Stimulated activated naive CD4-positive, alpha-beta T cell treated with Interleukin-2 at 50 U/mL for 16 hours (primary cell): ENCODE data around the gene YIPF1.
A peak's percentile ranks its signal among the peaks of the same experiment; 100 is the strongest.

ENCODE experiments used
- DNase-seq: peaks from one replicate; lab custom pipeline; 2025; lab: John Stamatoyannopoulos, UW

Gene YIPF1

DNA sequence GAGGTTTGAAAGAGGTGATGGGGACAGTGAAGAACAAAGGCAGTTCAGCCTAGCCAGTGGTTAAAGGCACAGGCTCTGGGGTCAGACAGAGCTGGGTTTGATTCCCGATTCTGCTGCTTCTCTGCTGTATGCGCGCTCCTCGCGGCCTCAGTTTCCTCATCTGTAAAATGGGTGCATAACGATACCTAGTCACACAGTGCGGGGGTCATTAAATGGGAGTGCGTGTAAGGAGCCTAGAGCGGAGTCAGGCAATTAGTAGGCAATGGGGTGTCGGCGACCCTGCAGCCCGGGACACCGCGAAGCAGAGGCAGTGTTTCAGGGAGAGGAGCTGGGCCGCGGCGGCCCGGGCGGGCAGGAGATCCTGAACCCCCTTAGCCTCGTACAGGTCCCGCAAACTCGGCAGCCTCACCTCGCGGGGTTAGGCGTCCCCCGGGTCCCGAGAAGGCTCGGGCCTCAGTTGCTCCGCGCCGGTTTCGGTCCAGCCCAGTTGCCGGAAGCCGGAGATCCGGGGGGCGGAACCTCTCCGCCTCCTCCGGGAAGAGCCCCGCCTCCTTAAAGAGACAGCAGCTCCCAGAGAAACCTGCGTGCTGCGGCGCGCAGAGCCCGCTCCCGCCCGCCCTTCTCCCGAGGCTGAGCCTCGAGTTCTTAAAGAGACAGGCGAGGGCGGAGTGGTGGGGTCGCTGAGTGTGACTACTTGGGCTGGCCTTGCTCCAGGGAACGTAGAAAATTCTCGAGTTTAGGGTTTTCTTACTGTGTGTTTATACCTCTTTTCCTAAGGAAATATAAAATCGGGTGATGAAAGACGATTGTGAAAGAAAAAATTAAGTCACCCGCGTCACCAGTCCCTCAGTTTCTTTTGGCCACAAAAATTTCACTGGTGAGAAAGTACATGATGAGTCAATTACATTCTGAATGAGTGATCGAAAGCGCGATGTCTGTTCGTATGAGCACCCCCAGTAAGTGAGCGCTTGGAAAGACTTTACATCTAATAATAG lies at the start of gene YIPF1:
TSS of gene YIPF1 (minus strand) at position 494 of the 995 bp plus-strand sequence. CDS start 860 bp downstream, outside the sequence.
- peak; percentile 83 for DNase-seq

- DNase-seq, result no peak
Observed at GRCh38 chr1:53938136-53938830, 48.7 kb upstream of the YIPF1 start.

DNA sequence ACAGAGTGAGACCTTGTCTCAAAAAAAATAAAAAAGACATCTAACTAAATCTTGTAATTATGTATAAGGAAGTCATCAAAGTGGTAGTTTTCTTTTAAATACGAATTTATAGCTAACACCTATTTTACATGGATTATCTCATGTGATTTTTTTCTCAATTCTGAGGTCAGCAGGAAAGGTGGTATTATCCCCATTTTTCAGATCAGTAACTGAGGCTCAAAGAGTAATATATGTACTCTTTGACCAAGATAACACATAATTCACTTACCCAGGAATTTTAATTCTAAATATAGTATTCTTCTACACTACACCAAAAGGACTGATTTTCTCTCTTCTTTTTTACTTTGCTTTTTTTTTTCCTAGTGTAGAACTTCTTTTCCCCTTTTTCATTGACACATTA lies 46.8 kb upstream of the YIPF1 start:
- DNase-seq, result no peak

DNA sequence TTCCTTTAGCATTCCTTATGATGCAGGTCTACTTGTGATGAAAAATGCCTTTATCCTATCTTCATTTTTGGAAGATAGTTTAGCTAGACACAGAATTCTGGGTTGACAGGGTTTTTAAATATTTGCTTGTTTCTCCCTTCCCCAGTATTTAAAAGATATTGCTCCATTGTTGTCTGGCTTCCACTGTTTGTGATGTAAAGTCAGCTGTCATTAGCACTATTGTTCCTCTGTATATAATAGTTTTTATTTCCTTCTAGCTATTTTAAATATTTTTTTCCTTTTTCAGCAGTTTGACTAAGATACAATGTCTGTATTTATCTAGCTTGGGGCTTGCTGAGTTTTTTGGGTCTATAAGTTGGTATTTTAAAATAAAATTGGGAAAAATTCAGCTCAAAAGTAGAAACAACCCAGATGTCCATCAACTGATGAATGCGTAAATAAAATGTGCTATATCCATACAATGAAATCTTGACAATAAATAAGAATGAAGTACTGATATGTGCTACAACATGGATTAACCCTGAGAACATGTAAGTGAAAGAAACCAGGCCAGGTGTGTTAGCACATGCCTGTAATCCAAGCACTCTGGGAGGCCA lies 44.7 kb upstream of the YIPF1 start:
- no peak for DNase-seq

GRCh38 chr1:53931523-53931922 lies 41.9 kb upstream of the YIPF1 start:
- no peak for DNase-seq

- no peak for DNase-seq
Observed at GRCh38 chr1:53930932-53931331, 41.3 kb upstream of the YIPF1 start.

DNA sequence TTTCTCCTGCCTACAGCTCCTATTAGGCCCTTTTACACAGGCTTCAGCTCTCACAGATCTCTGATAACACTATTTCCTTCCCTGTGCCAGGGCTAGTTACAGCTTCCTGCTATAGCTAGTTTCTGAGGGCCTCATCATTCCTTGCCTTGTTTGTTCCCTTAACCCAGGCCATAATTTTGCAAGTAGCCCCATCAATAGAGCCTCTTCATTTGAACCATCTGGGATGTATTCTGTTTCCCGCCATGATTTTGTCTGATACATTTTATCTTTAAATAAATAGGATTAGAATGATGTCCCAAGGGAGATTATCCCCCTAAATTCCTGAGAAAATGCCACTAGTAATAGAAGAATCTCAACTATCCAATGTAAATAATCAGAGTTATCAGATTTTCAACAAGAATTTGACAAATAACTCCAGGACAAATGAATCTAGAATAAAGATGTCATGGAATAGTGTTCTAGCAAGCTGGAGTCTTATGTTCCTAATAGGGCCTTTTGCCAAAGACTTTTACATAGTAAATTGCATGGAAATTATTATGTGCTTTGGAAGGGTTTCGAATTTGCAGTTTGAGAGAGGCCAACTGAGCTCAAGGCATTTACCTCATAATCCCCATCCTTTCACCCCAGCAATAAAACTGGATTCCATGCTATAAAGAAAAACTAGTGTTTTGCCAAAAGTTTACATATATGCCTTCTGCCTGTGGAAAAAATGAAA lies 39.8 kb upstream of the YIPF1 start:
- DNase-seq, result no peak

GRCh38 chr1:53927376-53927881 lies 37.8 kb upstream of the YIPF1 start:
- no peak for DNase-seq

GRCh38 chr1:53919675-53920066 lies 30.1 kb upstream of the YIPF1 start:
- no peak for DNase-seq

GRCh38 chr1:53918343-53918742 lies 28.7 kb upstream of the YIPF1 start:
- no peak for DNase-seq

GRCh38 chr1:53913352-53914033 lies 23.9 kb upstream of the YIPF1 start:
- no peak for DNase-seq

DNA sequence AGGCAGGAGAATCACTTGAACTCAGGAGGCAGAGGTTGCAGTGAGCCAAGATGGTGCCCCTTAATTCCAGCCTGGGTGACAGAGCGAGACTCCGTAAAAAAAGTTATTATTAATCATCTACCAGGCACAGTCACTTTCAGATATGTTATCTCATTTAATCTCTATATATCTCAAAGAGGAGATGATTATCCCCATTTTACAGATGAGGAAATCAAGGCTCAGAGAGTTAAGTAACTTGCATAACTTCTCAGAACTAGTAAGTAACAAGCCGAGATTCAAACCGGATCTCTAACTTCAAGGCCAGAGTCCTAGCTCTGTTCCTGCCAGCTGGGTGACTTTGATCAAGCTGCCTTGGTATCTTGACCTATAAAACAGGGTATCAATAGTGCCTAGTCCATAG lies 21.8 kb upstream of the YIPF1 start:
- DNase-seq, result no peak

GRCh38 chr1:53909946-53910345 lies 20.3 kb upstream of the YIPF1 start:
- no peak for DNase-seq

DNA sequence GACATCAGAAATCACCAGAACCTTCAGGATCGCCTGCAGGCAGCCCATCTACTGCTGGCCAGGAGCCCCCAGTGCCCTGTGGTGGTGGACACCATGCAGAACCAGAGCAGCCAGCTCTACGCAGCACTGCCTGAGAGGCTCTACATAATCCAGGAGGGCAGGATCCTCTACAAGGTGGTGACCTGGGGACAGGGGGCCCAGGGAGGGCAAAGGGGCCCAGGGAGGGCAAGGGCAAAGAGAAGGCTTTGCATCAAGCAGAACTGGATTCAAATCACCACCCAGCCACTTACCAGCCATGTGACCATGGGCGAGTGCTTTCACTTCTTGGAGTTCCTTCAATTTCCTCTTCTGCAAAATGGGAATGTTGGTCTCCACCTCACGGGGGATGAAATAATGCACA lies 16.5 kb upstream of the YIPF1 start:
- no peak for DNase-seq

- no peak for DNase-seq
Observed at GRCh38 chr1:53905509-53905908, 15.9 kb upstream of the YIPF1 start.

- no peak for DNase-seq
Observed at GRCh38 chr1:53902235-53903138, 12.9 kb upstream of the YIPF1 start.

DNA sequence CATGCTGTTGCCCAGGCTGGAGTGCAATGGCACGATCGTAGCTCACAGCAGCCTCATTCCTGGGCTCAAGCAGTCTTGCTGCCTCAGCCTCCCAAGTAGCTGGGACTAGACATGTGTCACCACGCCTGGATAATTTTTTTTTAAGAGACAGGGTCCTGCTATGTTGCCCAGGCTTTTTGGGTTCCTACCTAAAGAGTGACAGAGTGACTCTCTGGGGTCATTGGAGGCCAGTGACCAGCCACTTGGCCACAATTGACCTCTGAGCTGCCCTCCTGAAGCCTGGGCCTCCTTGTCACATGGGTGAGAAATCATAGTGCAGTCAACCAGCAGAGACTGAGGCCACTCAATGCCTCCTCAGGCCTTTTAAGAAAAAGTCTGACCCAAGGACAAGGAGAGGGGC lies 10.1 kb upstream of the YIPF1 start:
- no peak for DNase-seq

DNA sequence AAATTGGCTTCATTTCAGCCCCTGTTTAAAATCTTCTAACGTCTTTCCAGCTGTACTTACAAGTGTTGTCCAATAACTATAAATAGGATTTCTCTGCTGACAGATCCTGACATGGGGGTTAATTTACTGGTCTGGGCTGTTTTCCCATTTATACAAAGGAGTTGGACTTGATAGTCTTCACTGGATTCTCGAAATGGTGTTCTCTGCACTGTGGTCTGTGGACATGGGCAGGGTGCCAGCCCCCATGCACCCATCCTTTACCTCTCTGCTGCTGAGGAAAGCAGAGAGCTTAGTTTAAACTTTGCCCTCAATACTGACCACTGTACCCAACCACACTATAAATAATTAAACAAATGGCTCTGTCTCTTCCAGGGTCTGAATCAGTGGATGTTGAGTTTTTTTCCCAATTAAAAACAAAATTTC lies 9.6 kb upstream of the YIPF1 start:
- DNase-seq, result no peak

- DNase-seq, result no peak
Observed at GRCh38 chr1:53896635-53897229, 7.1 kb upstream of the YIPF1 start.

- no peak for DNase-seq
Observed at GRCh38 chr1:53895421-53895820, 5.8 kb upstream of the YIPF1 start.
